GM23338 (cell line): ENCODE results near the gene SLC25A18.

Experiments
- CREB1 ChIP-seq: fragments of 250-450 bp; sonication (Bioruptor Pico); IDR thresholded peaks from 2 replicates; pipeline ENCODE4 v1.5.0; 2020; ENCODE audit warnings: low read depth, mild to moderate bottlenecking, moderate library complexity
- CTCF ChIP-seq, 2 experiments: fragments of 200-600 bp in 1 of 2; sonication (generic) in 1 of 2; conservative IDR thresholded peaks; 2 replicates each; pipeline versions ENCODE4 v1.5.1 to v1.6.1; 2016 to 2017; ENCODE audit warnings: antibody characterized with exemption in 2 of 2, low read depth in 2 of 2, mild to moderate bottlenecking in 2 of 2, moderate library complexity in 1 of 2
- EZH2 ChIP-seq: fragments of 200-600 bp; sonication (generic); IDR thresholded peaks from one replicate; pipeline ENCODE4 v1.8.0; 2017; ENCODE audit warnings: antibody characterized with exemption, mild to moderate bottlenecking, low read depth; ENCODE audit not compliant: unreplicated experiment
- EZH2phosphoT487 ChIP-seq: fragments of 200-600 bp; sonication (generic); IDR thresholded peaks from one replicate; pipeline ENCODE4 v1.8.1; 2018; ENCODE audit warnings: antibody characterized with exemption; ENCODE audit not compliant: unreplicated experiment
- NANOG ChIP-seq: IDR thresholded peaks from 2 replicates; pipeline ENCODE4 v1.6.1; 2016; ENCODE audit warnings: antibody characterized with exemption, borderline replicate concordance
- POLR2AphosphoS5 ChIP-seq: IDR thresholded peaks from 2 replicates; pipeline ENCODE4 v1.6.1; 2016; ENCODE audit warnings: antibody characterized with exemption, low read depth
- REST ChIP-seq: IDR thresholded peaks from one replicate; pipeline ENCODE4 v1.6.1; 2018; ENCODE audit warnings: antibody characterized with exemption; ENCODE audit not compliant: unreplicated experiment
- ZNF462 ChIP-seq: fragments of 250-450 bp; sonication (Bioruptor Pico); IDR thresholded peaks from 2 replicates; pipeline ENCODE4 v1.5.0; 2020; ENCODE audit warnings: mild to moderate bottlenecking, moderate library complexity

GRCh38 chr22:17638182-17638431, 74.8 kb downstream of the SLC25A18 start:
- TF ChIP-seq ZNF462 (CRISPR knock-in tag) (no peak), REST (no peak), EZH2phosphoT487 (no peak), CTCF (conservative IDR thresholded peaks at IDR 0.05; ENCODE audit: low read depth in 2 of 2) (peak in 1 of 2 experiments; percentile 23; a peak in 1 of 4 replicates), CREB1 (CRISPR knock-in tag) (no peak), NANOG (no peak), EZH2 (no peak), POLR2AphosphoS5 (no peak)
